Skeletal muscle tissue (tissue), 4 donors: ENCODE measurements around the gene NOTCH3. TPM values are rescaled to one million over a fixed set of nuclear protein-coding genes. Genes with fewer than 3 reads are reported as not detected.

ENCODE experiments used
- H3K27ac ChIP-seq: one replicate; pipeline ENCODE4 v1.7.0; 2013; ENCODE audit warnings: mild to moderate bottlenecking, low read depth, low read length, inconsistent platforms
- H3K27me3 ChIP-seq, 3 donors: one replicate each; pipeline ENCODE4 v1.7.0; 2013; ENCODE audit warnings: low read length in 3 of 3; ENCODE audit not compliant: control insufficient read depth in 3 of 3, insufficient read depth in 3 of 3
- H3K36me3 ChIP-seq, 3 donors: one replicate each; pipeline ENCODE4 v1.7.0; 2013; ENCODE audit warnings: low read length in 3 of 3; ENCODE audit not compliant: control insufficient read depth in 3 of 3, insufficient read depth in 3 of 3
- H3K4me1 ChIP-seq, 3 donors: one replicate each; pipeline ENCODE4 v1.7.0; 2013; ENCODE audit warnings: low read length in 3 of 3, mild to moderate bottlenecking in 3 of 3; ENCODE audit not compliant: control insufficient read depth in 3 of 3, insufficient read depth in 3 of 3
- H3K4me3 ChIP-seq, 3 donors: one replicate each; pipeline ENCODE4 v1.7.0; 2013; ENCODE audit warnings: low read length in 3 of 3
- H3K9ac ChIP-seq, 3 donors: one replicate each; pipeline ENCODE4 v1.7.0; 2013; ENCODE audit warnings: low read length in 3 of 3, mild to moderate bottlenecking in 3 of 3, moderate library complexity in 2 of 3, low read depth in 1 of 3
- H3K9me3 ChIP-seq, 3 donors: one replicate each; pipeline ENCODE4 v1.7.0; 2013; ENCODE audit warnings: low read length in 3 of 3; ENCODE audit not compliant: control insufficient read depth in 3 of 3
- total RNA-seq: library from RNA; depleted of rRNA; stranded (reverse); fragments of >200 nt; gene quantifications from one replicate; pipeline ENCODE4 v1.2.3, GENCODE V29; 2014
- donor health status: Osteomylitis.

NOTCH3 gene
- total RNA-seq, 1 donor from 2014 or later, result 77.8 TPM

DNA sequence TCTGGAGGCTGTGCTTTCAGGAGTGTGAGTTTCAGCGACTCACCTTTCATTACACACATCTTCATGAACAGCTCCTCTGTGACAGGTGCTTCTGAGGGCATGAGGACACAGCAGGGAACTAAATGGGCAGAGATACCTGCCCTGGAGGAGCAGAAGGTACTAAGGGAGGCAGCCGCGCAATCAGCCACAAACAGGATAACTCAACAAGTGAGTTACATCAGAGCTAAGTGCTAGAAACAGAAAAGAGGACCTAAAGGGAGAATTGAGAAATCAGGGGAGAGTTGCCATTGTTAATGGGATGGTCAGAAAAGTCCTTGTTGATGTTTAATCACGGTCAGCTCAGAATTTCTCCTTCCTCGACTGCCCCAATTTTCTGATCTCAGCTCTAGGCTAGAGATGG is 51.1 kb downstream of the NOTCH3 start:
- H3K27ac ChIP-seq, result no peak overlapping the region
- H3K9ac ChIP-seq, result no peak overlapping the region
- H3K4me1 ChIP-seq, result no peaks in the 10 kb centered on the region
- H3K36me3 ChIP-seq, result no peaks in the 10 kb centered on the region
- no peaks in the 10 kb centered on the region for H3K27me3 ChIP-seq
- peaks cover 0 to 2% (median 2%) of the 10 kb centered on the region in 3 donors for H3K9me3 ChIP-seq
- no peak overlapping the region for H3K4me3 ChIP-seq

DNA sequence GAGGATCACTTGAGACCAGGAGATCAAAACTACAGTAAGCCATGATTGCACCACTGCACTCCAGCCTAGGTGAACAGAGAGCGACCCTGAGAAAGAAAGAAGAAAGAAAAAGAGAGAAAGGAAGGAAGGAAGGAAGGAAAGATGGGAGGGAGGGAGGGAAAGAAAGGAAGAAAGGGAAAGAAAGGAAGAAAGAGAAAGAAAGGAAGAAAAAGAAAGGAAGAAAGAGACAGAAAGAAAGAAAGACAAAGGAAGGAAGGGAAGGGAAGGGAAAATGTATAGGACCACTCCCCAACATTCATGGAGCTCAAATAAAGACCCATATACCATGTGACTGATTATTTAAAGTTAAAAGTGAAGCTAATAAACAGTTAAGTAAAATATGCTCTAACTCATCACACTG is 53.7 kb downstream of the NOTCH3 start:
- no peak overlapping the region for H3K9ac ChIP-seq
- H3K27ac ChIP-seq, result no peak overlapping the region
- no peaks in the 10 kb centered on the region for H3K36me3 ChIP-seq
- no peaks in the 10 kb centered on the region for H3K27me3 ChIP-seq
- H3K4me1 ChIP-seq, result no peaks in the 10 kb centered on the region
- H3K4me3 ChIP-seq, result no peak overlapping the region
- H3K9me3 ChIP-seq, result peaks cover 0 to 2% (median 0%) of the 10 kb centered on the region in 3 donors

DNA sequence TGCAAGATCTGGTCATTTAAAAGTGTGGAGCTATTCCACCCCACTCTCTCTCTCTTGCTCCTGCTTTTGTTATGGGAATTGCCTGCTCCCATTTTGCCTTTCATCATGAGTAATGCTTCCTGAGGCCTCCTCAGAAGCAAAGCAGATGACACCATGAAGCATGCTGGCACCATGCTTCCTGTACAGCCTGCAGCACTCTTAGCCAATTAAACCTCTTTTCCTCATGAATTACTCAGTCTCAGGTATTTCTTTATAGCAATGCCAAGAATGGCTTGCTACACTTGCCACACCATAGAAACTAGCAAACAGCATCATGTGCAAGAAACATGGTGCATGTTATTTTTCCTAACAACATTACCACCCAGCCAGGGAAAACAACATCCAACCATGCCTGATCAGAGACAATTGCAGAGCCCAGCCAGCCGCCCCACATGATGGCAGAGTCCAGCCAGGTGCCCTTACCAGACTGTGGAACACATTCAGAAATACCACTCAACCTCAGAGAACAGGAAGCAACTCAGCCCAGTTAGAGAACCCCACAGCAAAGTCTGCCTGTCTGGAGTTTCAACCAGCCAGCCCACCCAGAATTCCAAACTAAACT is 56.6 kb downstream of the NOTCH3 start:
- H3K4me1 ChIP-seq, result no peaks in the 10 kb centered on the region
- peaks cover 0 to 3% (median 0%) of the 10 kb centered on the region in 3 donors for H3K27me3 ChIP-seq
- no peaks in the 10 kb centered on the region for H3K36me3 ChIP-seq
- H3K9ac ChIP-seq, result no peak overlapping the region
- H3K27ac ChIP-seq, result no peak overlapping the region
- no peak overlapping the region for H3K4me3 ChIP-seq
- H3K9me3 ChIP-seq, result peaks cover 0 to 2% (median 0%) of the 10 kb centered on the region in 3 donors

- Histone ChIP-seq H3K9me3 (peaks cover 0 to 2% (median 0%) of the 10 kb centered on the region in 3 donors), H3K27ac (no peak overlapping the region), H3K4me3 (no peak overlapping the region), H3K36me3 (no peaks in the 10 kb centered on the region), H3K27me3 (peaks cover 0 to 3% (median 0%) of the 10 kb centered on the region in 3 donors), H3K9ac (no peak overlapping the region), H3K4me1 (no peaks in the 10 kb centered on the region)
Observed at GRCh38 chr19:15142313-15142712, 58.5 kb downstream of the NOTCH3 start.

- H3K36me3 ChIP-seq, result no peaks in the 10 kb centered on the region
- no peaks in the 10 kb centered on the region for H3K4me1 ChIP-seq
- H3K9ac ChIP-seq, result no peak overlapping the region
- peaks cover 0 to 2% (median 0%) of the 10 kb centered on the region in 3 donors for H3K9me3 ChIP-seq
- no peak overlapping the region for H3K4me3 ChIP-seq
- peaks cover 0 to 3% (median 0%) of the 10 kb centered on the region in 3 donors for H3K27me3 ChIP-seq
- no peak overlapping the region for H3K27ac ChIP-seq
Observed at GRCh38 chr19:15141143-15141542, 59.7 kb downstream of the NOTCH3 start.

- no peaks in the 10 kb centered on the region for H3K4me1 ChIP-seq
- H3K9me3 ChIP-seq, result no peaks in the 10 kb centered on the region
- H3K36me3 ChIP-seq, result no peaks in the 10 kb centered on the region
- H3K27ac ChIP-seq, result no peak overlapping the region
- peaks cover 0 to 3% (median 0%) of the 10 kb centered on the region in 3 donors for H3K27me3 ChIP-seq
- no peak overlapping the region for H3K4me3 ChIP-seq
- H3K9ac ChIP-seq, result no peak overlapping the region
Observed at GRCh38 chr19:15138427-15138826, 62.4 kb downstream of the NOTCH3 start.

- no peak overlapping the region for H3K4me3 ChIP-seq
- no peak overlapping the region for H3K27ac ChIP-seq
- no peaks in the 10 kb centered on the region for H3K4me1 ChIP-seq
- no peaks in the 10 kb centered on the region for H3K36me3 ChIP-seq
- no peak overlapping the region for H3K9ac ChIP-seq
- no peaks in the 10 kb centered on the region for H3K9me3 ChIP-seq
- H3K27me3 ChIP-seq, result peaks cover 0 to 3% (median 0%) of the 10 kb centered on the region in 3 donors
Observed at GRCh38 chr19:15137777-15138176, 63.0 kb downstream of the NOTCH3 start.

GRCh38 chr19:15136234-15136954 is 64.4 kb downstream of the NOTCH3 start:
- H3K4me3 ChIP-seq, result no peak overlapping the region
- no peaks in the 10 kb centered on the region for H3K36me3 ChIP-seq
- H3K4me1 ChIP-seq, result no peaks in the 10 kb centered on the region
- no peak overlapping the region for H3K27ac ChIP-seq
- H3K27me3 ChIP-seq, result no peaks in the 10 kb centered on the region
- H3K9ac ChIP-seq, result no peak overlapping the region
- H3K9me3 ChIP-seq, result no peaks in the 10 kb centered on the region

DNA sequence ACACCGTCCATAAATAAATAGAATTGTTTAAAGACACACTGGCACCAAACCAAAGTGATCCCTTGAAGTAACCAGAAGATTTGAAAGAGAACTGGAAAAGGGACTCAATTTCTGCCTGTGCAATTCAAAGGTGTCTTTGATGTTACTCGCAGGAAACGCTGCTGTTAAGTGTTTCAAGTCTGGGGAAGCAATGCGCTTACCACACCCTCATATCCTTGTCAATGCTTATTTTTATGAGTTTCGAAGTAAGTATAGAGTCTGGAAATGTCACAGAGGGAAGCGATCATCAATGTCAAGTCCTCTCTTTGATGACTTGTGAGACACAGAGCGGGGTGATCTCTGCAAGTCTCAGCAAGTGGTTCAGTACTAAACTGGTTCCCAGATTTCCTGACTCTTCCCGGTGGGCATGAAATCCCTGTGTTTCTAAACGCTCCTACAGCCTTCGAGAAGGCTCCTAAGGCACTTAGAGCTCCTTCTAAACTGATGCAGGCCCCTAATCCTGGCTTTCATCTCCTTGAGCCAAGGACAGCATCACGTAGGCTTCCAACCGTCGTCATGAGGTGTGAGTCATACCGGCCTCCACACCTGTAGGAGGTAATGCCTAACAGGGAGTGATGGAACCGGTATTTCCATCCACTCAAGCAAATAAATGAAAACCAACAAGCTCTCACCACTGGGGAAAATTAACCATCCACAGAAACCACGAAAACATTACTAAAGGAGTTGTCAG is 70.8 kb downstream of the NOTCH3 start:
- peaks cover 0 to 5% (median 4%) of the 10 kb centered on the region in 3 donors for H3K4me1 ChIP-seq
- no peaks in the 10 kb centered on the region for H3K36me3 ChIP-seq
- no peaks in the 10 kb centered on the region for H3K27me3 ChIP-seq
- H3K9ac ChIP-seq, result no peak overlapping the region
- H3K27ac ChIP-seq, result no peak overlapping the region
- no peaks in the 10 kb centered on the region for H3K9me3 ChIP-seq
- H3K4me3 ChIP-seq, result no peak overlapping the region
